ENCODE data around the gene NPFF.

NPFF gene

GRCh38 chr12:53510181-53510812, 3.0 kb upstream of the NPFF start:
- no peaks in the 10 kb centered on the region for H3K79me2 ChIP-seq (ENCODE audit: insufficient read depth, low read depth)
- H3K4me1 ChIP-seq (ENCODE audit: low read depth, poor library complexity, severe bottlenecking) = peaks cover 11% of the 10 kb centered on the region
- H3K9ac ChIP-seq = no peak overlapping the region
- no peak overlapping the region for H3K4me3 ChIP-seq (IDR thresholded peaks at IDR 0.05; ENCODE audit: insufficient read depth, low read depth, low read length)
- no peak overlapping the region for H3K27ac ChIP-seq
- no peak overlapping the region for H2AFZ ChIP-seq (ENCODE audit: low read depth)
- no peaks in the 10 kb centered on the region for H3K27me3 ChIP-seq (ENCODE audit: insufficient read depth, low read depth)
- TF ChIP-seq CTCF (conservative IDR thresholded peaks at IDR 0.05; ENCODE audit: low read depth, low read length) = no peak
- H3K36me3 ChIP-seq (ENCODE audit: insufficient read depth) = no peaks in the 10 kb centered on the region
- H4K20me1 ChIP-seq (ENCODE audit: insufficient read depth) = no peaks in the 10 kb centered on the region
- no peak overlapping the region for H3K4me2 ChIP-seq

GRCh38 chr12:53508534-53509170, 1.4 kb upstream of the NPFF start:
- Histone ChIP-seq H3K27ac (peak overlapping the region; percentile 4; the same call in 1 of the 2 replicates), H3K4me1 (ENCODE audit: low read depth, poor library complexity, severe bottlenecking) (peaks cover 11% of the 10 kb centered on the region), H3K4me3 (IDR thresholded peaks at IDR 0.05; ENCODE audit: insufficient read depth, low read depth, low read length) (no peak overlapping the region), H3K36me3 (ENCODE audit: insufficient read depth) (no peaks in the 10 kb centered on the region; the same call in 1 of the 2 replicates), H3K4me2 (peak overlapping the region; percentile 14; the same call in 1 of the 2 replicates), H2AFZ (ENCODE audit: low read depth) (peak overlapping the region; percentile 40), H4K20me1 (ENCODE audit: insufficient read depth) (no peaks in the 10 kb centered on the region), H3K9ac (no peak overlapping the region), H3K27me3 (ENCODE audit: insufficient read depth, low read depth) (no peaks in the 10 kb centered on the region), H3K79me2 (ENCODE audit: insufficient read depth, low read depth) (0 out of 2 replicates have a peak, but pooled peaks cover 1% of the 10 kb centered on the region)
- TF ChIP-seq CTCF (conservative IDR thresholded peaks at IDR 0.05; ENCODE audit: low read depth, low read length) = peak; percentile 100

DNA sequence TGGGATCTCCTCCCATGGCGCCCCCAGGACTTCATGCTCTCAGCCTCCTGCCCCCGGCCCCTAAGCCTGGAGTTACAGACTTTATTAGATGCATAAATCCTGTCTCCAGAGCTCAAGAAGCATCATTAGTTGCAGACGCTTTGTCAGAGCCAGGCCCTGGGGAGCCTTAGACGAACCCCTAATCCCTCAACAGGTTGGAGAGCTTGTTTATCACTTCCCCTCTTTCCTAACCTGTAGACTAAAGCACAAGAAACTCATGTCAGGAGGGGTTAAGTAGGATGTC, 260 bp upstream of the NPFF start:
- no peaks in the 10 kb centered on the region for H4K20me1 ChIP-seq (ENCODE audit: insufficient read depth)
- H3K9ac ChIP-seq = no peak overlapping the region
- H3K4me2 ChIP-seq = no peak overlapping the region
- H3K4me3 ChIP-seq (IDR thresholded peaks at IDR 0.05; ENCODE audit: insufficient read depth, low read depth, low read length) = no peak overlapping the region
- no peak overlapping the region for H2AFZ ChIP-seq (ENCODE audit: low read depth)
- no peak for TF ChIP-seq CTCF (conservative IDR thresholded peaks at IDR 0.05; ENCODE audit: low read depth, low read length)
- no peaks in the 10 kb centered on the region for H3K27me3 ChIP-seq (ENCODE audit: insufficient read depth, low read depth)
- no peaks in the 10 kb centered on the region; the same call in 1 of the 2 replicates for H3K36me3 ChIP-seq (ENCODE audit: insufficient read depth)
- no peak overlapping the region for H3K27ac ChIP-seq
- H3K4me1 ChIP-seq (ENCODE audit: low read depth, poor library complexity, severe bottlenecking) = peaks cover 12% of the 10 kb centered on the region
- H3K79me2 ChIP-seq (ENCODE audit: insufficient read depth, low read depth) = peaks cover 9% of the 10 kb centered on the region; the same call in 1 of the 2 replicates

DNA sequence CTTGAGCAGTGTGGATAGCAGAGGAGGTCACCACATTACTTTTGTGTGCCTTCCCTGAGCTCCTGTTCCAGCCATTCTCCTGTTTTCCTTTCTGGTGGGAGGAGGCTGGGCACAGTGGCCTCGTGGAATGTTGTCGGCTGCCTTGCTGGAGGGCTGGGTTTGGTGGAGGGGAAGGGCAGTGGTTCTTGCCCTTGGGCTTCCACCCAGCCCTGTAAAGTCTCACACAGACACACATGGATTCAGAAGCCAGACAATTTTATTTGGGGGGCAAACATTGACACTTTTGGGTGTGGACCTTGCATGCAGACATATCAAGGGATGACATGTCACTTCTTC, 866 bp downstream of the NPFF start:
- Histone ChIP-seq H3K27me3 (ENCODE audit: insufficient read depth, low read depth) (no peaks in the 10 kb centered on the region), H3K4me1 (ENCODE audit: low read depth, poor library complexity, severe bottlenecking) (peaks cover 22% of the 10 kb centered on the region)
- no peak for TF ChIP-seq CTCF (conservative IDR thresholded peaks at IDR 0.05; ENCODE audit: low read depth, low read length)

More for the DNA sequence above, 866 bp downstream of the NPFF start:
- Histone ChIP-seq H3K4me2 (no peak overlapping the region), H2AFZ (ENCODE audit: low read depth) (no peak overlapping the region), H3K79me2 (ENCODE audit: insufficient read depth, low read depth) (peaks cover 21% of the 10 kb centered on the region), H4K20me1 (ENCODE audit: insufficient read depth) (no peaks in the 10 kb centered on the region), H3K4me3 (IDR thresholded peaks at IDR 0.05; ENCODE audit: insufficient read depth, low read depth, low read length) (no peak overlapping the region), H3K9ac (no peak overlapping the region), H3K27ac (no peak overlapping the region), H3K36me3 (ENCODE audit: insufficient read depth) (no peaks in the 10 kb centered on the region; the same call in 1 of the 2 replicates)
